Stimulated activated naive CD4-positive, alpha-beta T cell treated with Interleukin-2 at 50 U/mL for 16 hours (primary cell): ENCODE data around the gene BRPF1.

Experiments used
- DNase-seq: peaks from one replicate; lab custom pipeline; 2025; lab: John Stamatoyannopoulos, UW

Gene BRPF1

GRCh38 chr3:9731206-9732079 is at the start of gene BRPF1:
Gene BRPF1, plus strand, starts transcription at chr3:9731735. Its CDS starts 2,406 bp downstream, at chr3:9734141.
- peak; percentile 100 for DNase-seq

DNA sequence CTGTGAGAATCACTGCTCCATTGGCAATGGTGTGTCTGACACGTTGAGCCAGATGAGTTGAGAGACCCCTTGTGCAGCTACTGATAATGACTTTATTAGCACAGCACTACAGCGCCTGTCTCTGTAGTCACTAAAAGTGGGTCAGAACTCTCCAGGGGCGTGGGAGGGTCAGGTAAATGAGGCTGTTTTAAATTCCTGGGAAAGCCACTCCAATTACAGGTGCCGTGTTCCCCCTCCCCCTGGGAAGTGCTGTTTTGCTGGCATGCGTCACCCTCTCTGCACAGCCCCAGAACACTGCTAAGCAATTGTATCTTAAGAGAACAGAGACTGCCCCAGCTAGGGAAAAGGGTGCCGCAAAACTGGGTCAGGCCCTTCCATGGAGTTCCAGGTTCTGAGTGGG is 49.4 kb upstream of the BRPF1 start:
- DNase-seq, result no peak

DNA sequence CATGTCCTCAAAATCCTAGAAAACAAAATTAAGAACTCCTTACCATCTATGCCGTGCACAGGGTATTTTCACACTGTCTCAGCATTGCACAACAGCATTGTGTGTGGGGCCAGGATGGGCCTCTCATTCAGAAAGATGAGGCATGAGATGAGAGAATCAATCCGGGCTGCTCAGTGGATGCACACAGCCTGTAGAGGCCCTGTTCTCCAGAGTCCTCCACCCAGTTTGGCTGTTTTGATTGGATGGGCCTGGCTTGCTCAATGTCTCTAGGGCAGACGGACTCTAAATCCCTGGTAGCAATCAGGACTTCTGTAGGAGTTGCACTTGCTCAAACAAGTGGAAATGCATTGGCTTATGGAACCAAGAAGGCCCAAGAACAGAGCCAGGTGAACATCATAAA is 48.1 kb upstream of the BRPF1 start:
- DNase-seq, result no peak

- DNase-seq, result no peak
Measured at GRCh38 chr3:9685216-9686049, 46.1 kb upstream of the BRPF1 start.

DNA sequence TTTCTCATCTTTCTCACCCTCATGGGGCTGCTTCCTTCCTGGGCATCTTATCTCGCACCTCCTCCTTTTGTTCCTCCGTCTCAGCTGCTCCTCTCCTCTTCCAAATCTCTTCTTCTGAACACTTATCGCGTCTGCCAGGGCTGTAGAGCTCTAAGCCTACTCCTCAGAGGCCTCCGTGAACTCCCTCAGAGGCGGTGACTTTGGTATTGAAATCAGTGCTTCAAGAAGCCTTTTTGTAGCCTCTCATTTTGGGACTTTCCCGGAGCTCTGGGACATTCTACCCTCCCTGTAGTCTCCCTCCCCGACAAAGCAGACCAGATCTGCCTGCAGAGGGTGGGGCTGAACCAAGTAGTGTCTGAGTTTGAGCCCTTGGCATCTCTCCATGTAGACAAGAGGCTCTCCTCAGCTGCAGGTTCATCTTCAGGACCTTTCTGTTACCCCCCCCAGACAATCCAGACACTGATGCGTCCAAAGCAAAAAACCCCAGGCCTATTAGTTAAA is 45.4 kb upstream of the BRPF1 start:
- no peak for DNase-seq

GRCh38 chr3:9686703-9687102 is 44.8 kb upstream of the BRPF1 start:
- no peak for DNase-seq

DNA sequence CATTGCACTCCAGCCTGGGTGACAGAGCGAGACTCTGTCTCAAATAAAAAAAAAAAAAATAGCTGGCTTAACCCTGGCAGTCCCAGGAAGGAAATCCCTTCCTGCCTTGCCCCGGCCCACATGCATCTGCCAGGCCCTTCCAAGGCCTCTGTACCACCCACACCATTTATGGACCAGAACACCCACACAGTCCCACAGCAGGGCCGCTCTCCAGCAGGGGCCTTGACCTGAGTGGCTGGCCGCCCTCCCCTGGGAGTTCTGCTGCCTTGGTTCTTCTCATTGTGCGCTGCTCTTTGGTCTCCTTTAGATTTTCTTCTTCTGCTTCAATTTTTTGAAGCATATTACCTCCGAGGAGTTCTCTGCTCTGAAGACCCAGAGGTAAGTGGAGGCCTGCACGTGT is 44.0 kb upstream of the BRPF1 start:
- no peak for DNase-seq

- DNase-seq, result no peak
Measured at GRCh38 chr3:9688961-9689360, 42.6 kb upstream of the BRPF1 start.

DNA sequence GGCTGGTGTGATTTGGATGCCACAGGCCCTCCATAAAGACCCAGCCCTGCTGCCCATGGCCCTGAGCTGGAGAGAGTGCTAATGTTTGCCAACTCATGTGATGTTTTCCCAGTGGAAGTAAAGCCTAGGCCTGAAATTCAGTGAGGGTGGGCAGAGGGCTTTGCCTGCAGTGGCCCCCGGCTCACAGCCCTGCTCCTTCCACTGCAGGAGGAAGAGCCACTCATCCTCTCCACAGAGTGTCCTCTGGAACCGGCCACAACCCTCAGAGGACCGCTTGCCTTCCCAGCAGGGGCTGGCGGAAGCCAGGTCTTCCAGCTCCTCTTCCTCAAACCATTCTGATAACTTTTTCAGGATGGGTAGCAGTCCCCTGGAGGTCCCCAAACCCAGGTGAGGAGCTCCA is 41.8 kb upstream of the BRPF1 start:
- no peak for DNase-seq

- DNase-seq, result no peak
Measured at GRCh38 chr3:9690451-9691450, 40.8 kb upstream of the BRPF1 start.

- no peak for DNase-seq
Measured at GRCh38 chr3:9691636-9692035, 39.9 kb upstream of the BRPF1 start.

DNA sequence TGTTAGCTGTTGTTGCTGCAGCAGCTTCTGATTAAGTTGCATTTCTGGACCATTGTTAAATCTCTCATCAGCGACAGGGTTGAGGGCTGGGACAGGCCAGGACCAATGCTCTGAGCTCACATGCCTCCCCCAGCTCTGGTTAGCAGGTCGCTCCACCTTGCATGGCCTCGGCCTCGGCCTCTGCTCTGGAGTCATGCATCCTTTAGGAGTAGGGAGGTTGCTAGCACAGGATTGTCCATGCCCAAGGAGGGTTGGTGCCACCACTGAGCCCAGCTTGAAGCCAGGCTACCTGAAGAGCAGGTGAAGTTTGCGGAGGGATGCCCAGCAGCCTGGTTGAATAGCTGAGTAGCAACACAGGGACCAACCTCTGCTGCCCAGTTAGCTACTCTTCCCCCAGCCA is 39.1 kb upstream of the BRPF1 start:
- DNase-seq, result no peak

GRCh38 chr3:9695345-9695744 is 36.2 kb upstream of the BRPF1 start:
- no peak for DNase-seq

- DNase-seq, result no peak
Measured at GRCh38 chr3:9695746-9696145, 35.8 kb upstream of the BRPF1 start.

- DNase-seq, result no peak
Measured at GRCh38 chr3:9696480-9697220, 34.9 kb upstream of the BRPF1 start.

GRCh38 chr3:9697892-9698291 is 33.6 kb upstream of the BRPF1 start:
- no peak for DNase-seq

GRCh38 chr3:9698293-9698692 is 33.2 kb upstream of the BRPF1 start:
- no peak for DNase-seq

DNA sequence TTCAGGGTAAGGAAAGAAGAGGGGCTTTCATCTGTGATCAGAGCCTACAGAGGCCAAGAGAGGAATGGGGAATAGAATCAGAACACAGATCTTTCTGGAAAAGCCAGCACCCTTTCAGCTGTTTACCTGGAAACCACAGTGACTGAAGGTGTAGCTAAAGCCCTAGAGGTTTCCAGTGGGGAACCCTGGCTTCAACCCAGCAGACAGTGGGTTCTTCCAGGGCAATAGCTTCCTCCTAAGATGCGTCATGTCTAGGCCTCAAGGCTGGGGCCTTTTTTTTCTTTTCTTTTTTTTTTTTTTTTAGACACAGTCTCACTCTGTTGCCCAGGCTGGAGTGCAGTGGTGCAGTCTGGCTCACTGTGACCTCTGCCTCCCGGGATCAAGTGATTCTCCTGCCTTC is 31.0 kb upstream of the BRPF1 start:
- DNase-seq, result no peak

DNA sequence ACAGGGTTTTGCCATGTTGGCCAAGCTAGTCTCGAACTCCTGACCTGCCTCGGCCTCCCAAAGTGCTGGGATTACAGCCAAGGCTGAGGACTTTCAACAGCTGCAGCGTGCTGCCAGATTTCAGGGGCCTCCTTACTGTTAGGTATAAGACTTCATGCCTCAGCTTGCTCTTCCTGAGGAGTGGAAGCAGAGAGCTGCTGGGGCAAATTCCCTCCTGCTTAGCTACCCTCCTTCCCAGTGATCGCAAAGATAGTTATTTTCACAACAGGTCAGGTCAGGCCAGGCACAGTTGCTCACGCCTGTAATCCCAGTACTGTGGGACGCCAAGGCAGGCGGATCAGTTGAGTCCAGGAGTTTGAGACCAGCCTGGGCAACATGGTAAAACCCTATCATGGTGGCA is 30.5 kb upstream of the BRPF1 start:
- DNase-seq, result no peak

DNA sequence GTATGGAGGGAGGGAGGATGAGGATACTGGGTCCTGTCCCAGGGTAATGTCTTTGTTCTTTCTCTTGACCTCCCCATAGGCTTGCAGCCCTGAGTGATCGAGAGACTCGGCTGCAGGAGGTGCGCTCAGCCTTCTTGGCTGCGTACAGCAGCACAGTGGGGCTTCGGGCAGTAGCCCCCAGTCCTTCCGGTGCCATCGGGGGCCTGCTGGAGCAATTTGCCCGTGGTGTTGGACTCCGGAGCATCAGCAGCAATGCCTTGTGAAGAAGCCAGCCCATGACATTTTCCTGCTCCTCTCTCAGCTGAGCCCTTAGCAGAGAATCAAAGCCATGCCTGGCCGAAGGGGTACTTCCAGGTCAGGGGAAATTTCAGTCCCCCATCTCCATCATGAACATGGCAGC is 29.8 kb upstream of the BRPF1 start:
- no peak for DNase-seq

GRCh38 chr3:9703240-9703639 is 28.3 kb upstream of the BRPF1 start:
- DNase-seq, result no peak
